ENCODE results near the gene ATRN. TPM values are rescaled to one million over a fixed set of nuclear protein-coding genes. Genes with fewer than 3 reads are reported as not detected.

ATRN gene
- total RNA-seq, 6 donors from 2014 or later = 13.6 to 39.5 (median 27.0) TPM

- H3K27ac ChIP-seq = no peak overlapping the region
- 75 to 89% methylated on average over 2 of the region's 2 CpGs for WGBS, 2 donors
- H3K4me3 ChIP-seq = no peak overlapping the region
- H3K9me3 ChIP-seq = no peaks in the 10 kb centered on the region
- no peaks in the 10 kb centered on the region for H3K27me3 ChIP-seq
- no peaks in the 10 kb centered on the region for H3K4me1 ChIP-seq
- ATAC-seq (ENCODE audit: low FRiP score in 2 of 2) (no peak), DNase-seq (no peak)
- peaks cover 0 to 25% (median 4%) of the 10 kb centered on the region in 4 donors for H3K36me3 ChIP-seq
- TF ChIP-seq EP300 (IDR thresholded peaks at IDR 0.05) = no peak
- no peak for TF ChIP-seq POLR2AphosphoS5 (IDR thresholded peaks at IDR 0.05)
- TF ChIP-seq CTCF (IDR thresholded peaks at IDR 0.05) = no peak
- no peak for TF ChIP-seq POLR2A (IDR thresholded peaks at IDR 0.05)
Observed at GRCh38 chr20:3565851-3566250, 95.0 kb downstream of the ATRN start.

GRCh38 chr20:3572151-3572550, 101.3 kb downstream of the ATRN start:
- Histone ChIP-seq H3K4me3 (no peak overlapping the region), H3K4me1 (no peaks in the 10 kb centered on the region), H3K27ac (no peak overlapping the region), H3K9me3 (no peaks in the 10 kb centered on the region), H3K36me3 (peaks cover 0 to 47% (median 12%) of the 10 kb centered on the region in 4 donors), H3K27me3 (no peaks in the 10 kb centered on the region)
- WGBS, 2 donors = 91 to 100% methylated on average over 1 of the region's 1 CpG
- TF ChIP-seq CTCF (IDR thresholded peaks at IDR 0.05) (no peak), POLR2A (IDR thresholded peaks at IDR 0.05) (no peak), EP300 (IDR thresholded peaks at IDR 0.05) (no peak), POLR2AphosphoS5 (IDR thresholded peaks at IDR 0.05) (no peak)
- ATAC-seq (ENCODE audit: low FRiP score in 2 of 2) (no peak), DNase-seq (no peak)

- TF ChIP-seq POLR2A (IDR thresholded peaks at IDR 0.05) (no peak), POLR2AphosphoS5 (IDR thresholded peaks at IDR 0.05) (no peak), CTCF (IDR thresholded peaks at IDR 0.05) (no peak)
- H3K4me1 ChIP-seq = no peaks in the 10 kb centered on the region
- no peak overlapping the region for H3K27ac ChIP-seq
- DNase-seq (no peak), ATAC-seq (ENCODE audit: low FRiP score in 2 of 2) (no peak)
- H3K27me3 ChIP-seq = no peaks in the 10 kb centered on the region
- no peak overlapping the region for H3K4me3 ChIP-seq
- H3K36me3 ChIP-seq = peaks cover 0 to 63% (median 17%) of the 10 kb centered on the region in 4 donors
- no peaks in the 10 kb centered on the region for H3K9me3 ChIP-seq
Observed at GRCh38 chr20:3576363-3576762, 105.5 kb downstream of the ATRN start.

- Histone ChIP-seq H3K36me3 (peaks cover 0 to 69% (median 19%) of the 10 kb centered on the region in 4 donors), H3K9me3 (no peaks in the 10 kb centered on the region), H3K4me1 (no peaks in the 10 kb centered on the region), H3K4me3 (no peak overlapping the region), H3K27me3 (no peaks in the 10 kb centered on the region), H3K27ac (no peak overlapping the region)
- TF ChIP-seq CTCF (IDR thresholded peaks at IDR 0.05) = no peak
- no peak for TF ChIP-seq POLR2A (IDR thresholded peaks at IDR 0.05)
- TF ChIP-seq EP300 (IDR thresholded peaks at IDR 0.05) = no peak
- TF ChIP-seq POLR2AphosphoS5 (IDR thresholded peaks at IDR 0.05) = no peak
- ATAC-seq (ENCODE audit: low FRiP score in 2 of 2) = no peak
- DNase-seq = no peak
- 94 to 100% methylated on average over 1 of the region's 1 CpG for WGBS, 2 donors
Observed at GRCh38 chr20:3577366-3577765, 106.5 kb downstream of the ATRN start.

GRCh38 chr20:3580412-3580811, 109.6 kb downstream of the ATRN start:
- no peak for TF ChIP-seq POLR2A (IDR thresholded peaks at IDR 0.05)
- TF ChIP-seq POLR2AphosphoS5 (IDR thresholded peaks at IDR 0.05) = no peak
- TF ChIP-seq EP300 (IDR thresholded peaks at IDR 0.05) = no peak
- TF ChIP-seq CTCF (IDR thresholded peaks at IDR 0.05) = no peak
- Histone ChIP-seq H3K4me1 (no peaks in the 10 kb centered on the region), H3K27ac (no peak overlapping the region), H3K9me3 (no peaks in the 10 kb centered on the region), H3K4me3 (no peak overlapping the region), H3K36me3 (peaks cover 0 to 70% (median 28%) of the 10 kb centered on the region in 4 donors), H3K27me3 (no peaks in the 10 kb centered on the region)
- ATAC-seq (ENCODE audit: low FRiP score in 2 of 2) (no peak), DNase-seq (no peak)
- WGBS, 2 donors = 96 to 98% methylated on average over 3 of the region's 3 CpGs
